HTERT RPE-1 (cell line): ENCODE measurements around the gene GADD45GIP1.

Experiments
- in situ Hi-C: fragments of 300-500 bp; cut with MboI; formaldehyde crosslinking; loops from 4 replicates; pipeline ENCODE4 v1.14.3; 2020; ENCODE audit warnings: low sequenced_read_pairs

GADD45GIP1 gene

DNA sequence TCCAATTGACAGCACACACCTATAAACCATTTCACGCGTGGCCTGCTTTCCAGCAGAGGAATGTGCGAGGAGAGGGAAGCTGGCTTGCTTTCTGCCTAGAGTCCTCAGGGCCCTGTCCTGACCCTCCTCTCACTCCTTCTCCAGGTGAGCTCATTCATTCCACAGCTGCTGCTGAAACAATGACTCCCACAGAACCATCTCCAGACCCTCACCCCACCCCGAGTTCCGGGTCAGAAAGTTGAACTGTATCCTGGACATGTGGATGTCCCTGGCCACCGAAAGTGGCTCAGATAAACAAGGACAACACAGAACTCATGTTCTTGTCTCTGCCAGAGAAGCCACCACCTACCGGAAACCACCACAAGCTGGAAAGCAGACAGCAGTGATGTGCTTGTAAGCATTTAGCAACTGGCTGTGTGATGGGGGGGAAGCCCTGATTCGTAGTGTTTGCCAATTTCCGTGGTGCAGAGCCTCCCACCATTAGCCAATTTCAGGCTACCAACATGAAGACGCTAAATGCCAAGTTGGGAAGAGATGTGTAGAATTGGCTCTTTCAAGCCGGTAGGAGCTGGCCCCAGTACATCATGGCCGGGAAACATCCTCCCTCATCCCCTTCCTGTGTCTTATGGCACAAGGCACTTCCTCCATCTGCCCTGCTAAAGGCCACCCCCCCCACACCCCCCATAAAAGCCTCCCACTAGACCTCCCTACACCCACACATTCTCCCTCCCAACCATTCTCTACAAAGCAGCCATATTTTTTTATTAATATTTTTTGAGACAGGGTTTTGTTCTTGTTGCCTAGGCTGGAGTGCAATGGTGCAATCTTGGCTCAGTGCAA lies 43.0 kb downstream of the GADD45GIP1 start:
- in situ Hi-C loops = no loop called here

DNA sequence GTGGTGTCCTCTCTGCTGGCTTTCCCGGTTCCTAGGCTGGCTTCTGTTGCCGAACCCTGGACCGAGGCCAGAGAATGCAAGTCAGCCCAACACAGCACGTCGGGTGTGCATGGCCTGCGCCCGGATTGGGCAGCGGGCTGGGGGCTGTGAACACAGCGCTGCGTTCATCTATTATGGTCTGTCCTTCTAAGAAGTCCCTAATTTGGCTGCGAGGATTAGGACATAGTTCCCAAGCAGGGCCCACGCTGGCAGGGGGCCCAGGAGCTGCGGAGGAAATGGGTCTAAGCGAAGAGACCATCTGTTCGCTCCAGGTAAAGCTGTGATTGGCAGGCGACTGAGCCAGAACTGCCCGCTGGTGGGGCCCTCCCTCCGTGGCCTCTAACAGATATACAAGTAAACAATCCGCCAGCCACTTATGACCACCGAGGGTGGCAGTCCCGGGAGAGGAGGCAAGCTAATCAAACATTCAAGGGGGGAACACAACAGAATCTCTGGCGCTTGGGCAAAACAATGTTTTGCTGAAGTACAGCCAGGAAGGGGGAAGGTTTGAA lies 43.9 kb downstream of the GADD45GIP1 start:
- in situ Hi-C loops = no loop called here

DNA sequence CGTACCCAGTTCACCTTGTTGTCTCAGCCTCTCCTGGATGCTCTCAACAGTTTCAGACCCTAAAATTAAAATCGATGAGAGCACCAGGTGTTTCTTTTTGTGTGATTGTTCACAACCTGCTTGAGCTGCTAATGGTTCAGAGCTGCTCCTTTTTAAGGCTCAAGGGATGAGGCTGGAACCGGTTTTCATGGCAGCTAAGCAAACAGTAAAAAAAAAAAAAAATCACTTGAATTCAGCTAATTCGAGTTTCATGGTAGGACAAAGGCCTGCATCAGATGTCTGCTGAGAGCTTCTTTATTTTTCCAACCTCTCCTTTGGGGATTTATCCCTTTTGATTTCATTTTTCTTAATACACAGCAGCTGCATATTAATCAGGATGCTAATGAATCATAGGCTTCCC lies 44.5 kb downstream of the GADD45GIP1 start:
- in situ Hi-C loops = no loop called here

DNA sequence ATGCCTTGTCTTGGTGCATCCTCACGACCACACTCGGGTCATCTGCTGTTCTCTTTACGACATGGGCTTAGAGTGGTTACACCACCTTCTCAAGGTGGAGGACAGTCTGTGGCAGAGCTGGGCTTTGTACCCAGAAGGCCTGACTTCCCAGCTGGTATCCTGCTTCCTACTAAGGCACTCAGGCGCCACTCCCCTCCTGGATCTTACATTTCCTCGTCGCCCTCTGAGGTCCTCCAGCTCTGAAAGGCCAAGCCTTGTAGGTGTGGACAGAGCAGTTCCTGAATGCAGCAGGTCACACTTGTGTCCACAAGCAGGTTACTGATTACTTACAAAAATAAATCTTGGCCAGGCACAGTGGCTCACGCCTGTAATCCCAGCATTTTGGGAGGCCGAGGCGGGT lies 49.9 kb downstream of the GADD45GIP1 start:
- in situ Hi-C loops = no loop called here
